BJ (cell line): Measurements from ENCODE around the gene KLHL13. TPM values are rescaled to one million over a fixed set of nuclear protein-coding genes. Genes with fewer than 3 reads are reported as not detected.

Experiments
- CTCF ChIA-PET: fragments of 350-600 bp; formaldehyde crosslinking; extraction: SDS; loops from one replicate; lab custom pipeline; 2021; ENCODE audit warnings: antibody characterized with exemption, inconsistent platforms; lab: Yijun Ruan, JAX
- POLR2A ChIA-PET: fragments of 300-600 bp; sonication (Branson Sonifier 250); formaldehyde crosslinking; extraction: SDS; loops from one replicate; lab custom pipeline; 2021; ENCODE audit warnings: antibody characterized with exemption; lab: Charles Lee
- DNase-seq: peaks from one replicate; pipeline ENCODE4 v3.0.0-alpha.2; 2011; ENCODE audit warnings: low read depth
- H3K27me3 ChIP-seq: 2 replicates; pipeline ENCODE4 v1.6.0; 2011; ENCODE audit warnings: low read length; ENCODE audit not compliant: control insufficient read depth, insufficient read depth
- H3K36me3 ChIP-seq: 2 replicates; pipeline ENCODE4 v1.5.1; 2011; ENCODE audit warnings: low read length; ENCODE audit not compliant: control insufficient read depth, insufficient read depth
- H3K4me3 ChIP-seq: 2 replicates; pipeline ENCODE4 v1.5.1; 2011; ENCODE audit warnings: low read depth, mild to moderate bottlenecking, control low read depth, low read length
- polyA minus RNA-seq: library from RNA; depleted of rRNA, polyadenylated mRNA; stranded (reverse); fragments of >200 nt; gene quantifications from 2 replicates; pipeline ENCODE4 v1.2.3, GENCODE V29; 2011; rRNA and poly(A)+ RNA removed
- polyA plus RNA-seq: library from polyadenylated mRNA; depleted of rRNA; stranded (reverse); fragments of >200 nt; gene quantifications from 2 replicates; pipeline ENCODE4 v1.2.3, GENCODE V29; 2011; rRNA removed
- TF ChIP-seq, protein P1 (sequence below): IDR thresholded peaks from 2 replicates; pipeline ENCODE4 v1.5.1; 2011; ENCODE audit warnings: low read depth, mild to moderate bottlenecking, control low read depth, inconsistent platforms, low read length, moderate library complexity; ENCODE audit not compliant: insufficient read depth

KLHL13 gene, protein sequence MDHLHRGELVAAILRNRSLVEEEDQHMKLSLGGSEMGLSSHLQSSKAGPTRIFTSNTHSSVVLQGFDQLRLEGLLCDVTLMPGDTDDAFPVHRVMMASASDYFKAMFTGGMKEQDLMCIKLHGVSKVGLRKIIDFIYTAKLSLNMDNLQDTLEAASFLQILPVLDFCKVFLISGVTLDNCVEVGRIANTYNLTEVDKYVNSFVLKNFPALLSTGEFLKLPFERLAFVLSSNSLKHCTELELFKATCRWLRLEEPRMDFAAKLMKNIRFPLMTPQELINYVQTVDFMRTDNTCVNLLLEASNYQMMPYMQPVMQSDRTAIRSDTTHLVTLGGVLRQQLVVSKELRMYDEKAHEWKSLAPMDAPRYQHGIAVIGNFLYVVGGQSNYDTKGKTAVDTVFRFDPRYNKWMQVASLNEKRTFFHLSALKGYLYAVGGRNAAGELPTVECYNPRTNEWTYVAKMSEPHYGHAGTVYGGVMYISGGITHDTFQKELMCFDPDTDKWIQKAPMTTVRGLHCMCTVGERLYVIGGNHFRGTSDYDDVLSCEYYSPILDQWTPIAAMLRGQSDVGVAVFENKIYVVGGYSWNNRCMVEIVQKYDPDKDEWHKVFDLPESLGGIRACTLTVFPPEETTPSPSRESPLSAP
- polyA plus RNA-seq (1.0 and 1.2 TPM in 2 replicates), polyA minus RNA-seq (0.76 and 0.87 TPM in 2 replicates)

DNA sequence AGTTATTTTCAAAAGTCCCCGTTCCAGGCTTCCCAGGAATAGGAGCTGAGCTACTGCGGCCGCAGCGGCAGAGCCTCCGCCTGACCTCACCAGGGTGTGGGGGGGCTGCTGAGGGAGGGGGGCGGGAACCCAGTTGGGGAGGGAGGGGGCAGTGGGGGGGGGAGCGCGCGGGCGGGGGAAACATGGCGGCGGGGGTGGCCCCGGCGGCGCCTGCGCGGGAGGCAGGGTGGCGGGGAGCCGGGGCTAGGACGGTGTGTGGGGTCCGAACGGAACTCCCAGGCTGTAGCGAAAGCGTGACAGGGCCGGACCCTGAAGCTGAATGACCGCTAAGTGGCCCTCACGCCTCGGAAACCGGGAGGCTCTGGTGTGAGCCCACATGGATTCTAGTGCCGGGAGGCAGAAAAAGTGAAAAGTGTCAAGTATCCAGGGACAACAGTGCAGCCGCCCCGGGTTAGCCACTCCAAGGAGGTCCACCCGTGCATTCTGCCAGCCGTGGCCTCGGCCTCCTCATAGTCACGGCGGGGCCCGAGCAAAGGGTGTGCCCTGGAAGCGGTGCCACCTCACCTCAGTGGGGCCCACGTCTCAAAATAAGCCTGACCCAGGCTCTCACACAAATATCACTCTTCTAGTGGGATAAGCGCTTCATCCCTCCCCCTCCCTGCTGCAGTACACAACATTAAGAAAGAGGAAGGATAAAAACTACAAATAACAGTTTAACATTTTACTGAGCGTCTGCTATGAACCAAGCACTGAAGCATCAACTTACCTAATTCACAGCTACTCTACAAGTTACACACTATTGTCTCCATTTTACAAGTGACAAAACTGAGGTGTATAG, at the start of gene KLHL13:
TSS of gene KLHL13 (minus strand) at position 98 of the 838 bp plus-strand sequence. CDS start 88,337 bp downstream, outside the sequence.
- DNase-seq = no peak
- H3K4me3 ChIP-seq = peak within 1 kb of the TSS; percentile 48
- TF ChIP-seq, protein P1, sequence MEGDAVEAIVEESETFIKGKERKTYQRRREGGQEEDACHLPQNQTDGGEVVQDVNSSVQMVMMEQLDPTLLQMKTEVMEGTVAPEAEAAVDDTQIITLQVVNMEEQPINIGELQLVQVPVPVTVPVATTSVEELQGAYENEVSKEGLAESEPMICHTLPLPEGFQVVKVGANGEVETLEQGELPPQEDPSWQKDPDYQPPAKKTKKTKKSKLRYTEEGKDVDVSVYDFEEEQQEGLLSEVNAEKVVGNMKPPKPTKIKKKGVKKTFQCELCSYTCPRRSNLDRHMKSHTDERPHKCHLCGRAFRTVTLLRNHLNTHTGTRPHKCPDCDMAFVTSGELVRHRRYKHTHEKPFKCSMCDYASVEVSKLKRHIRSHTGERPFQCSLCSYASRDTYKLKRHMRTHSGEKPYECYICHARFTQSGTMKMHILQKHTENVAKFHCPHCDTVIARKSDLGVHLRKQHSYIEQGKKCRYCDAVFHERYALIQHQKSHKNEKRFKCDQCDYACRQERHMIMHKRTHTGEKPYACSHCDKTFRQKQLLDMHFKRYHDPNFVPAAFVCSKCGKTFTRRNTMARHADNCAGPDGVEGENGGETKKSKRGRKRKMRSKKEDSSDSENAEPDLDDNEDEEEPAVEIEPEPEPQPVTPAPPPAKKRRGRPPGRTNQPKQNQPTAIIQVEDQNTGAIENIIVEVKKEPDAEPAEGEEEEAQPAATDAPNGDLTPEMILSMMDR = no peak
- no peaks in the 10 kb centered on the region for H3K27me3 ChIP-seq
- no peaks in the 10 kb centered on the region for H3K36me3 ChIP-seq
- CTCF ChIA-PET = interaction anchor here (1.6 kb wide), 1 partner anchor 10 kb away, joined by 4 read pairs; no protein-coding TSS in a partner anchor
- POLR2A ChIA-PET = no interaction called here

DNA sequence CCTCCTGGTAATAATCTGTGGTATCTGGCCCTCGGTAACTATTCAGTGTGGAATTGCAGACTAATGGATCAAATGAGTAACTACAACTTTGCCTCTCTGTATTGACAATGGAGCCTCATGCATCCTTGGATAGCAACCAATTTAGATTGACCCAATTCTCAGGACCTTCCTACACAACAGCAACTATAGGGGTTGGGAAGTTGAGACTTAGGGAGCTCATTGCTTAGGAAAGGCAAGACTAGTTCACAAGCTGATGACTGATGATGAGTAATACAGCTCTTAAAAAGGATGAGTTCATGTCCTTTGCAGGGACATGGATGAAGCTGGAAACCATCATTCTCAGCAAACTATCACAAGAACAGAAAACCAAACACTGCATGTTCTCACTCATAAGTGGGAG, 47.5 kb upstream of the KLHL13 start:
- CTCF ChIA-PET = no interaction called here
- TF ChIP-seq, protein P1 = no peak
- no peaks in the 10 kb centered on the region for H3K36me3 ChIP-seq
- DNase-seq = no peak
- H3K27me3 ChIP-seq = no peaks in the 10 kb centered on the region
- no peak overlapping the region for H3K4me3 ChIP-seq
- POLR2A ChIA-PET = no interaction called here

DNA sequence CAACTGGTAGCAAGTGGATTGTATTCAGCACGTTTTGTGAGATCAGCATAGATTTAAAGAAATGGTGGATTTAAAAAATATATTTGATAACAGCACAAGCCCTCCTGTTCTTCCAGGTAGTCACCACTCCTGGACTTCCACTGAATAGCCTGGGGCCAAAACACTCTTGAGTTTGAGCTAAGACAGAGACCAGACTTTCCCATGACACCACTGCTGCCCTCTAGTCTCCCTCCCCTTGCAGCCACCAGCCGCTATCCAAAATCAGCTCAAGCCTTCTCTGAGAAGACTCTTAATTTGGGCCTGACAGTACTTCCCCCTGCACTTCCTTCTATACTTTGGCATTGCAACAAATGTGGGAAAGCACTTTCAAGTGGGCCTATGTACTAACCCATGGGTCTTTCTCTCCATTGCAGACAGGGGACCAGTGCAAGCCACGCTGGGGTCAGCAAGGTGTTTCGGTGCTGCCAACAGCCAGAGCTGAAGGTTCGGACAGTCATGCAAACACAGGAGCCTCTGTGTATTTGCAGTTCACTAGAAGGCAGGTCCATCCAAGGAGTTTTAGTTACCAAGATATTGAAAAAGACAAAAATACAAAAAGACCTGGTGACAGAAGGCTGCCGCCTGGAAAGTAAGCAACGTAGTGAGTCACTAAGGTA, 40.5 kb upstream of the KLHL13 start:
- Histone ChIP-seq H3K36me3 (no peaks in the 10 kb centered on the region), H3K4me3 (no peak overlapping the region), H3K27me3 (no peaks in the 10 kb centered on the region)
- CTCF ChIA-PET = no interaction called here
- TF ChIP-seq, protein P1 = no peak
- DNase-seq = no peak
- POLR2A ChIA-PET = interaction anchor here (0.6 kb wide), 1 partner anchor 64 kb away, joined by 3 read pairs; no protein-coding TSS in a partner anchor

DNA sequence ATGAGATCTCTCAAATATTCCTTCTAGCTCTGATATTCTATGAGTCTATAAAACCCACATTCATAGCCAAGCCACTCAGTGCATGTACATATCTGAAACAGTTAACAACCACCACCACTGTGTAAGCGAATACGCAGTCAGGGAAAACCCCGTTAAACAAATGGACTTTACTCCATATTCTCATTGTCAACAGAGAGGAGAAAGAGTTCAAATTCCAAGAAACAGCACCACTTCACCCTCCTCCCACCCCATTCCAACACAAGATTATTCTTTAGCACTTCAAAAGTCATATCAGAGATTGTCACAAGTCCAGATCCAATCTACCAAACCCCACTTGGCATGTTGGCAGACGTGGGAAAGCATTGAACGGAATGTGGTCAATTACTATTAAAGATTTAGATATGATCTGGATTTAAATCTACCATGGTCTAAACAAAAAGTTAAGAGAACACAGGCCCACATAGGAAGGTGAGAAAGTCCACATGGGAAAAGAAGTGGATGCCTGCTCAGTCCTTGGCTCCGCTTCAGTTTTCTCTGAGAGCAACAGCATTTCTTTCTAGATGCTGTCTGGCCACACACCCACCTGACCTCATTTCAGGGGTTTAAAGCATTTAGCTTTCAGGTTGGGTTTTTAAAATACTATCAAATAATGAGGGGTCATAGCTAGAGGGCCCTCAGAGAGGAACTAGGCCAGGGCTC, 39.8 kb upstream of the KLHL13 start:
- TF ChIP-seq, protein P1 = no peak
- ChIA-PET CTCF (interaction anchor here (1.1 kb wide), 1 partner anchor 13 kb away, joined by 3 read pairs; no protein-coding TSS in a partner anchor), POLR2A (interaction anchor here (0.6 kb wide), 1 partner anchor 65 kb away, joined by 3 read pairs; no protein-coding TSS in a partner anchor)
- Histone ChIP-seq H3K36me3 (no peaks in the 10 kb centered on the region), H3K27me3 (no peaks in the 10 kb centered on the region), H3K4me3 (no peak overlapping the region)
- DNase-seq = no peak
